ENCODE data around the gene CEP85L.

The CEP85L gene

GRCh38 chr6:118523216-118523615 lies 128.2 kb downstream of the CEP85L start:
- no peak for DNase-seq (ENCODE audit: low read depth in 1 of 2, low spot score in 1 of 2)
- TF ChIP-seq GABPA (IDR thresholded peaks at IDR 0.05; ENCODE audit: low read depth) (no peak), CTCF (IDR thresholded peaks at IDR 0.05; ENCODE audit: insufficient read depth, low read length) (no peak), REST (IDR thresholded peaks at IDR 0.05; ENCODE audit: insufficient replicate concordance, low read depth) (no peak), SPI1 (IDR thresholded peaks at IDR 0.05; ENCODE audit: borderline replicate concordance, low read depth) (no peak), POLR2AphosphoS5 (IDR thresholded peaks at IDR 0.05; ENCODE audit: low read depth) (no peak)
- Histone ChIP-seq H3K4me3 (replicated peaks; ENCODE audit: insufficient read depth, low read length) (no peak overlapping the region), H3K27ac (replicated peaks) (no peak overlapping the region), H3K27me3 (ENCODE audit: insufficient read depth, poor library complexity, severe bottlenecking) (no peaks in the 10 kb centered on the region)

- no peaks in the 10 kb centered on the region for H3K27me3 ChIP-seq (ENCODE audit: insufficient read depth, poor library complexity, severe bottlenecking)
- TF ChIP-seq POLR2AphosphoS5 (IDR thresholded peaks at IDR 0.05; ENCODE audit: low read depth): no peak
- no peak for TF ChIP-seq SPI1 (IDR thresholded peaks at IDR 0.05; ENCODE audit: borderline replicate concordance, low read depth)
- TF ChIP-seq GABPA (IDR thresholded peaks at IDR 0.05; ENCODE audit: low read depth): no peak
- no peak for TF ChIP-seq REST (IDR thresholded peaks at IDR 0.05; ENCODE audit: insufficient replicate concordance, low read depth)
- no peak for TF ChIP-seq CTCF (IDR thresholded peaks at IDR 0.05; ENCODE audit: insufficient read depth, low read length)
- H3K27ac ChIP-seq (replicated peaks): no peak overlapping the region
- no peak overlapping the region for H3K4me3 ChIP-seq (replicated peaks; ENCODE audit: insufficient read depth, low read length)
- no peak for DNase-seq (ENCODE audit: low read depth in 1 of 2, low spot score in 1 of 2)
Observed at GRCh38 chr6:118522422-118522821, 129.0 kb downstream of the CEP85L start.

- Histone ChIP-seq H3K27me3 (ENCODE audit: insufficient read depth, poor library complexity, severe bottlenecking) (no peaks in the 10 kb centered on the region), H3K27ac (replicated peaks) (no peak overlapping the region), H3K4me3 (replicated peaks; ENCODE audit: insufficient read depth, low read length) (no peak overlapping the region)
- TF ChIP-seq POLR2AphosphoS5 (IDR thresholded peaks at IDR 0.05; ENCODE audit: low read depth) (no peak), GABPA (IDR thresholded peaks at IDR 0.05; ENCODE audit: low read depth) (no peak), CTCF (IDR thresholded peaks at IDR 0.05; ENCODE audit: insufficient read depth, low read length) (no peak), REST (IDR thresholded peaks at IDR 0.05; ENCODE audit: insufficient replicate concordance, low read depth) (no peak), SPI1 (IDR thresholded peaks at IDR 0.05; ENCODE audit: borderline replicate concordance, low read depth) (no peak)
- DNase-seq (ENCODE audit: low read depth in 1 of 2, low spot score in 1 of 2): no peak
Observed at GRCh38 chr6:118514689-118515088, 136.7 kb downstream of the CEP85L start.
